ENCODE data around the gene SLC12A3.
"Not testable (repeated sequence)": the region's sequence is repeated elsewhere in the genome, so short reads cannot be mapped to it uniquely, and the experiment has no call there.

The SLC12A3 gene

GRCh38 chr16:56868175-56868574 is 3.2 kb downstream of the SLC12A3 start:
- no peak for DNase-seq (ENCODE audit: low spot score)
- no peak overlapping the region for H3K4me3 ChIP-seq
- no peak for TF ChIP-seq CTCF (IDR thresholded peaks at IDR 0.05)
- H3K27ac ChIP-seq: no peak overlapping the region

- H3K4me3 ChIP-seq; DNase-seq (ENCODE audit: low spot score); H3K27ac ChIP-seq: not testable (repeated sequence)
Observed at GRCh38 chr16:56868766-56869165, 3.8 kb downstream of the SLC12A3 start.

- no peak for DNase-seq (ENCODE audit: low spot score)
- no peak for TF ChIP-seq CTCF (IDR thresholded peaks at IDR 0.05)
- Histone ChIP-seq H3K4me3 (no peak overlapping the region), H3K27ac (no peak overlapping the region)
Observed at GRCh38 chr16:56869513-56870275, 4.7 kb downstream of the SLC12A3 start.

- no peak for TF ChIP-seq CTCF (IDR thresholded peaks at IDR 0.05)
- Histone ChIP-seq H3K27ac (no peak overlapping the region), H3K4me3 (no peak overlapping the region)
- no peak for DNase-seq (ENCODE audit: low spot score)
Observed at GRCh38 chr16:56870276-56870888, 5.4 kb downstream of the SLC12A3 start.

- no peak overlapping the region for H3K4me3 ChIP-seq
- TF ChIP-seq CTCF (IDR thresholded peaks at IDR 0.05): no peak
- no peak overlapping the region for H3K27ac ChIP-seq
- no peak for DNase-seq (ENCODE audit: low spot score)
Observed at GRCh38 chr16:56871172-56871593, 6.2 kb downstream of the SLC12A3 start.

GRCh38 chr16:56872863-56873391 is 7.9 kb downstream of the SLC12A3 start:
- Histone ChIP-seq H3K4me3 (no peak overlapping the region), H3K27ac (no peak overlapping the region)
- no peak for DNase-seq (ENCODE audit: low spot score)
- no peak for TF ChIP-seq CTCF (IDR thresholded peaks at IDR 0.05)

- H3K27ac ChIP-seq: no peak overlapping the region
- no peak for TF ChIP-seq CTCF (IDR thresholded peaks at IDR 0.05)
- H3K4me3 ChIP-seq: no peak overlapping the region
- no peak for DNase-seq (ENCODE audit: low spot score)
Observed at GRCh38 chr16:56874800-56875199, 9.8 kb downstream of the SLC12A3 start.

All from coronary artery (tissue), 2 donors.